GM12892 (cell line): ENCODE measurements around the gene CDK19.
"Not testable (repeated sequence)": the region's sequence is repeated elsewhere in the genome, so short reads cannot be mapped to it uniquely, and the experiment has no call there.

Experiments used
- DNase-seq: peaks from one replicate; pipeline ENCODE4 v3.0.0; 2011; ENCODE audit not compliant: insufficient read length
- FAIRE-seq: peaks from 2 replicates; lab custom pipeline; 2011; peaks lifted over from hg19 to GRCh38; lab: Jason Lieb, UNC
- POLR2A ChIP-seq: IDR thresholded peaks from 2 replicates; pipeline ENCODE4 v1.6.1; 2011; ENCODE audit warnings: low read depth, low read length, control low read depth
- POLR2AphosphoS5 ChIP-seq: IDR thresholded peaks from 2 replicates; pipeline ENCODE4 v1.6.1; 2011; ENCODE audit warnings: low read depth, low read length, control low read depth
- TAF1 ChIP-seq: IDR thresholded peaks from 2 replicates; pipeline ENCODE4 v1.6.1; 2011; ENCODE audit warnings: low read depth, mild to moderate bottlenecking, control low read depth, low read length, borderline replicate concordance

CDK19 gene

GRCh38 chr6:110810896-110811586, 4.2 kb downstream of the CDK19 start:
- DNase-seq, result no peak
- peak; percentile 63 for FAIRE-seq
- TF ChIP-seq TAF1, result no peak
- TF ChIP-seq POLR2A, result no peak
- no peak for TF ChIP-seq POLR2AphosphoS5

GRCh38 chr6:110809792-110810191, 5.5 kb downstream of the CDK19 start:
- FAIRE-seq (peak; percentile 17), DNase-seq (no peak)
- TF ChIP-seq POLR2A (no peak), TAF1 (no peak), POLR2AphosphoS5 (no peak)

GRCh38 chr6:110802175-110802574, 13.1 kb downstream of the CDK19 start:
- not testable (repeated sequence) for DNase-seq, FAIRE-seq

GRCh38 chr6:110800839-110801196, 14.5 kb downstream of the CDK19 start:
- DNase-seq (no peak), FAIRE-seq (no peak)
- TF ChIP-seq TAF1 (no peak), POLR2AphosphoS5 (no peak), POLR2A (no peak)

- FAIRE-seq, result peak; percentile 61
- no peak for DNase-seq
- TF ChIP-seq POLR2AphosphoS5, result no peak
- TF ChIP-seq POLR2A, result no peak
- TF ChIP-seq TAF1, result no peak
Observed at GRCh38 chr6:110800196-110800838, 15.0 kb downstream of the CDK19 start.

- FAIRE-seq (no peak), DNase-seq (no peak)
- no peak for TF ChIP-seq POLR2A
Observed at GRCh38 chr6:110799655-110800054, 15.6 kb downstream of the CDK19 start.

GRCh38 chr6:110799189-110799588, 16.1 kb downstream of the CDK19 start:
- no peak for TF ChIP-seq POLR2A
- TF ChIP-seq POLR2AphosphoS5, result no peak
- TF ChIP-seq TAF1, result no peak
- DNase-seq (no peak), FAIRE-seq (no peak)

- TF ChIP-seq TAF1 (no peak), POLR2AphosphoS5 (no peak), POLR2A (no peak)
- no peak for FAIRE-seq
- no peak for DNase-seq
Observed at GRCh38 chr6:110795271-110795670, 20.0 kb downstream of the CDK19 start.

- no peak for FAIRE-seq
- no peak for DNase-seq
- TF ChIP-seq TAF1 (no peak), POLR2AphosphoS5 (no peak), POLR2A (no peak)
Observed at GRCh38 chr6:110786696-110787095, 28.6 kb downstream of the CDK19 start.

- DNase-seq (no peak), FAIRE-seq (no peak)
- TF ChIP-seq POLR2AphosphoS5, result no peak
- TF ChIP-seq TAF1, result no peak
- TF ChIP-seq POLR2A, result no peak
Observed at GRCh38 chr6:110786271-110786670, 29.0 kb downstream of the CDK19 start.

GRCh38 chr6:110784610-110784979, 30.7 kb downstream of the CDK19 start:
- TF ChIP-seq POLR2A, result no peak
- no peak for TF ChIP-seq POLR2AphosphoS5
- TF ChIP-seq TAF1, result no peak
- DNase-seq (no peak), FAIRE-seq (no peak)

GRCh38 chr6:110781522-110782214, 33.6 kb downstream of the CDK19 start:
- DNase-seq, result no peak
- TF ChIP-seq POLR2A (no peak), POLR2AphosphoS5 (no peak), TAF1 (no peak)
- no peak for FAIRE-seq

GRCh38 chr6:110778333-110778732, 36.9 kb downstream of the CDK19 start:
- DNase-seq (no peak), FAIRE-seq (no peak)
- TF ChIP-seq POLR2A, result no peak
- TF ChIP-seq POLR2AphosphoS5, result no peak
- no peak for TF ChIP-seq TAF1
